Measurements from ENCODE around the gene OR13C9.
"Not testable (repeated sequence)": the region's sequence is repeated elsewhere in the genome, so short reads cannot be mapped to it uniquely, and the experiment has no call there.

OR13C9 gene

GRCh38 chr9:104618104-104618503 is at the start of gene OR13C9:
OR13C9 (minus strand) TSS chr9:104618204; CDS start chr9:104618204, 0 bp downstream.
- DNase-seq (ENCODE audit: low read depth in 2 of 2): no peak

DNA sequence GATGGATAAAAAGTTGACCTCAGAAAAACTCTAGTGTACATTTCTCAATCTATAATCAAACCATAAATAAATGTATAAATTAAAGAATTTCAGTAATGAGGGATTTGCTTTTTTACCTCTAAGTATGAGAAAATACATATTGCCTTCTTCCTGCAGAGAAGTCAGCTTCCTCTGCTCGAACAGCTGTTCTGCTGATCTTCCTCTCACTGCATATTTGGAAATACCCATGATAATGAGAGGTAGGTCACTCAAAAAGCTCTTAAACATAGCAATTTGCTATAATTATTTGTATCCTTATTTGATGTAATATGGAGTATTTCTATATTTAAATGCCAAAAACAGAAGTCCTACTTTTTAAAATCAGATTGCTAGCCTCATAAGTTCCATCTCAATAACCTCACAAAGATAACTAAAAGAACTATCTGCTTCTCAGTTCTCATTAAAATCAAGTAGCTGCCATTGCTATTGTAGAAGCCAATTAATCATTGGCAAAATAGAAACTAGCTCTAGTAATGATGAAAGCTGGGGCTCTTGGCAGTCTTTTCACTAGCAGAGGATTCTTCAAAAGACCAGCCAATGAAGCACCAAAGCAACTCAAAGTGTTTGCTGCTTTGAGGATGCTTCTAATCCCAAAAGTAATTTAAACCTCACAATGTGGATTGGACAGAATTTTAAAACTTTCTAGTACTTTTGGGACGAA is 40.6 kb upstream of the OR13C9 start:
- no peak for DNase-seq (ENCODE audit: low read depth in 2 of 2)

- no peak for DNase-seq (ENCODE audit: low read depth in 2 of 2)
These were observed 17.5 kb upstream of the OR13C9 start for GRCh38 chr9:104635456-104635855.

DNA sequence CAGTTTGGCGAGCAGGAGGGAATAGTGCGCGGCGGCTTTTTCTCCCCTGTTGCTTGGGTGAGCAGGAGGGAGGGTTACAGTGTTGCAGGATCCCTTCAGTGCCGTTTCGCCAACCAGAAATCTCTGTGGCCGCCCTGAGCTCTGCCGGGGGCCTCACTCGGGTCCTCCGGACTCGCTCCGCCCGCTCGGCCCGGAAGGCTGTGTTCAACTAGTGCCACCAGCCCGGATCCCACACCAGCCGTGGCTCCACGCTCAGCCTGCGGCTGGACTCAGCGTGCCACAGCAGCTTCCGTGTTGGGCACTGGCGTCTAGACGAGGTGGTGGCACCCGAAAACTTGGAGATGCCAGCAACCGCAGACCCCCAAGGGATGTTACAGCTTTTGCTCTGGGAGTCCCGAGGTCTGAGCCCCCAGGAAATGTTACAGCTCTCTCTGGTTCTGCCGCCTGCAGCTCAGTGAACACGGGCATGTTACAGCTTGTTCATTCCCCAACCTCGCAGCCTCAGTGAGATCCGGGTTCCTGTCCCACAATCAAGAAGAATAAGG is 16.0 kb upstream of the OR13C9 start:
- DNase-seq (ENCODE audit: low read depth in 2 of 2): no peak

GRCh38 chr9:104625964-104626363 is 8.0 kb upstream of the OR13C9 start:
- DNase-seq (ENCODE audit: low read depth in 2 of 2): not testable (repeated sequence)

DNA sequence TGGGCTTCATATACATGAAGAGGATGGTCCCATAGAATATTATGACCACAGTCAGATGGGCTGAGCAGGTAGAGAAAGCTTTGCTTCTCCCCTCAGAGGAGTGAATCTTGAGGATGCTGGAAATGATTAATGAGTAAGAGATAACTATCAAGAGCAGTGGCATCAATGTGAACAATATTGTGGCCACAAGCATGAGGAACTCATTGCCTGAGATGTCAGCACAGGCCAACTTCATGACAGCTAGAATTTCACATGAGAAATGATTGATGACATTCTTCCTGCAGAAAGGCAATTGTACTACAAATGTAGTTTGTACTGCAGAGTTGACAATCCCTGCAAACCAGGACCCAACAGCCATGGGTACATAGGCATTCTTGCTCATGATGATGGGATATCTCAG is 586 bp downstream of the OR13C9 start:
- DNase-seq (ENCODE audit: low read depth in 2 of 2): no peak

DNA sequence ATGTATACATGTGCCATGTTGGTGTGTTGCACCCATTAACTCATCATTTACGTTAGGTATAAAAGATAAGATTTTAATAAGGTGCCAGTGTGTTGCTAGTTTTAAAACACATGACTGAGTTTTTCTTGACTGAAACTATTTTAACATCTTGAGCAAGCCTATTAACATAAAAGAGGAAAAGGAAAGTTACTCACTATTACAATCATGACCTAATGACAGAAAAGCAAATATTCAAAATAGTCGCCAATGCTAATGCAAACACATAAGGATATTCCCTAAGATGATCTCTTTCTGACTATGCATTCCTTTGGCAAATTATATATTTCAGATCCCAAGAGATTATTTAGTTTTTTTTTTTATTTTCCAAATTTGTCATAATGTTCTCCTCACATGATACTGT is 6.8 kb downstream of the OR13C9 start:
- no peak for DNase-seq (ENCODE audit: low read depth in 2 of 2)

DNA sequence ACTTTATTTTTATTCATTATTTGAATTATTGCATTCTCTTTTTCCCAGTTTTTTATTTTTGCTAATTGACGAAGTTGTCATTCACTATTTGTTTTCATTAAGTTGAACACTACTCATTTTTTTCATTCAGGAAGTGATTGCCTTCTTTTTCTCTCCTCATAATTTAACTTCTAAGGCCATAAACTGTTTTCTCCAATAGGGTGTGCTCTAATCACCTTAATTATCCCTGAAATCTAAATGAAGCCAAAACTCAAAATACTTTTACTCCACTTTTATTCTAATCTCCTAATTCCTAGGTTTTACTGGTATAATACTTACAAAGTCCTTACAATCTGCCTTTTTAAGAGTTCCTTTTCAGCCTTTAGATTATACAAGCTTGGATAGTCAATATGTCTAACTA is 9.7 kb downstream of the OR13C9 start:
- no peak for DNase-seq (ENCODE audit: low read depth in 2 of 2)

DNA sequence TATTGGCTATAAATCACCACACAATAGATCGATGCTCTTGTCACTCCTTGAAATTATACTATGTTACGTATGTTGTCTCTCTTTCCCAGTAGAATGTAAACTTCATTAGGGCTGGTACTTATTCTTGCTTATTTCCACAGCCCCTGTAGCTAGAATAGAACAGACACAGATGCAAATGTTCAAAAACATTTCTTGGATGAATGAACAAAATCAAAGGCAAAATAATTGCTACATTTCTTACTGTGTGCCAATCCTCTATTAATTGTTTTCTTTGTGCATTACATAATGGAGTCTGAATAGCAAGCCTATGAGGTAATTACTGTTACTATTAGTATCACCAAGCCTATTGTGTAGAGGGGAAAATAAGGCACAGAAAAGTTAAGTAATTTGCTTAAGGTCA is 11.9 kb downstream of the OR13C9 start:
- DNase-seq (ENCODE audit: low read depth in 2 of 2): no peak

GRCh38 chr9:104605527-104605926 is 12.5 kb downstream of the OR13C9 start, which contains the start of gene OR13C2:
OR13C2 (minus strand) TSS chr9:104605627; CDS start chr9:104605627, 0 bp downstream.
- not testable (repeated sequence) for DNase-seq (ENCODE audit: low read depth in 2 of 2)

DNA sequence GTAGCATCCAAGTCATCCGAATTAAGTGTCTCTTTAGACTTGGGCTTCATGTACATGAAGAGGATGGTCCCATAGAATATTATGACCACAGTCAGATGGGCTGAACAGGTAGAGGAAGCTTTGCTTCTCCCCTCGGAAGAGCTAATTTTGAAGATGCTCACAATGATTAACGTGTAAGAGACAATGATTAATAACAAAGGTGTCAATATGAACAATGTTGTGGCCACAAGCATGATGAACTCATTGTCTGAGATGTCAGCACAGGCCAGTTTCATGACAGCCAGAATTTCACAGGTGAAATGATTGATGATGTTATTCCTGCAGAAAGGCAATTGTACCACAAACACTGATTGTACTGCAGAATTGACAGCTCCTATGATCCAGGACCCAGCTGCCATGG is 13.2 kb downstream of the OR13C9 start:
- no peak for DNase-seq (ENCODE audit: low read depth in 2 of 2)

GRCh38 chr9:104599313-104599712 is 18.7 kb downstream of the OR13C9 start, which contains the start of gene OR13C5:
OR13C5 (minus strand) TSS chr9:104599413; CDS start chr9:104599413, 0 bp downstream.
- not testable (repeated sequence) for DNase-seq (ENCODE audit: low read depth in 2 of 2)

DNA sequence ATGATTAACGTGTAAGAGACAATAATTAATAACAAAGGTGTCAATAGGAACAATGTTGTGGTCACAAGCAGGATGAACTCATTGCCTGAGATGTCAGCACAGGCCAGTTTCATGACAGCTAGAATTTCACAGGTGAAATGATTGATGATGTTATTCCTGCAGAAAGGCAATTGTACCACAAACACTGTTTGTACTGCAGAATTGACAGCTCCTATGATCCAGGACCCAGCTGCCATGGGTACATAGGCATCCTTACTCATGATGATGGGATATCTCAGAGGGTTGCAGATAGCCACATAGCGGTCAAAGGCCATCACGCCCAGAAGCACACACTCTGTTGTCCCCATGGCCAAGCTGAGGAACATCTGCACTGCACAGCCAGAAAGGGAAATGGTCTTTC is 19.3 kb downstream of the OR13C9 start:
- not testable (repeated sequence) for DNase-seq (ENCODE audit: low read depth in 2 of 2)

DNA sequence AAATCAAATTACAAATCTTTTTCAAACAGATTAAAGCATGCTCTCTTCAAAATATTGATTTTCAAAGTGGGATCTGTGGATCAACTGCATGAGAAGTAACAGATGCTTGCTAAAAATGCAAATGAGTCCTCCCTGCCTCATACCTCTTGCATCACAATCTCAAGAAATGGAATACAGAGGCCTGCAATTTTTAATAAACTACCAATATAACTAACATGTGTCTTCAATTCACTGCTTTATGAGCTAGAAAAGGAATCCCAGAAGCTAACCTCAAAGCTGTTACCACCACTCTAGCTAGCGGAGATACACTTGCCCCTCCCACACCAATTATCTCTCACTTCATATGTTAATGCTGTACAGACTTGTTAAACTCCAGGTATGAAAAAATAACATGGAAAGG is 28.4 kb downstream of the OR13C9 start:
- DNase-seq (ENCODE audit: low read depth in 2 of 2): no peak

DNA sequence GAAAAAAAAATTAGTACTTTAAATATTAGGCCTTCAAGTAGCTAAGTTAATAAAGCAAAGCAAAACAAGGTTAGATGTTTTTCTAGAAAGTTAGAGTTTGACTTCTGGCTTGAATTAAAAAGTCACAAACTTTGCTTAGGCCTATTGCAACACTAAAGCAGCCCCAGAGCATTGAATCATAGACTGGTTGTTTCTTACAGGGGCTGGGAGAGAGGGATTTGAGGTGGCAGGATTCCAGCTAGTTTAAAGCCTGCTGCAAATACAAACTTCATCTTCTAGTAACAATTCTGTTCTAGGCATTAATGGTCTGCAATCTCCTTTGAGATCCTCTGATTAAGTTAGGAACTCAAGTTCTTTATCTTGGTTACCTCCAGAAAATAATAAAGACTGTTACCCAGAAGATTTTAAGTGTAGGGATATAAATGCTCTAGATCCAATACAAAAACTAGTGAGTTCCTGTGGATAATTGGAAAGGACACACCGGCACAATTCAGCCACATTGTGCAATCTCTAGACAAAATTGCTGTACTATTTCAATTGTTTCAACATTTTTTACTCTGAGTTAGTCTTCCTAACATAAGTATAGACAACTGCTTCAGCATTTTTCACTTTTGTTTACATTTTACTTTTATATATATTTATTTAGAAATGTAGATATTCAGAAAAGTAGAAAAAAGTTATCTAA is 31.4 kb downstream of the OR13C9 start:
- no peak for DNase-seq (ENCODE audit: low read depth in 2 of 2)

DNA sequence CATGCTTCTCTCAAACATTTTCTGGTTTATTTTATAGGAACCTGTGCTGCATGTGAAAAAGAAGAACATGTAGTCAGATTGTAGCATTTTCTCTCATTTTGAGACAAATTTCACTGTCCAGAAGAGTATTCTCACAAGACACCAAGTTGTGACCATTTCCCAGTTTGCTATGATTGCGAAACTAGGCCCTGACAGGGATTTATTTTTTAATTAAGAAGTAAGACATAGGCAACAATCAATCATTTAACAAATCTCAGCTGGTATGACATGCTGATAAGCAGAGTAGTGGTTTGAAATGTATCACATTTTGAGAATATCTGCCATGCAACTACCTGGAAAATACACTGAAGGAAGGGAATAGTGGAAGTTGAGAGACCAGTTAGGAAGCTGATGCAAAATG is 37.4 kb downstream of the OR13C9 start:
- DNase-seq (ENCODE audit: low read depth in 2 of 2): no peak

- no peak for DNase-seq (ENCODE audit: low read depth in 2 of 2)
These were observed 40.7 kb downstream of the OR13C9 start for GRCh38 chr9:104577263-104577662.

GRCh38 chr9:104575456-104575855 is 42.5 kb downstream of the OR13C9 start:
- no peak for DNase-seq (ENCODE audit: low read depth in 2 of 2)

DNA sequence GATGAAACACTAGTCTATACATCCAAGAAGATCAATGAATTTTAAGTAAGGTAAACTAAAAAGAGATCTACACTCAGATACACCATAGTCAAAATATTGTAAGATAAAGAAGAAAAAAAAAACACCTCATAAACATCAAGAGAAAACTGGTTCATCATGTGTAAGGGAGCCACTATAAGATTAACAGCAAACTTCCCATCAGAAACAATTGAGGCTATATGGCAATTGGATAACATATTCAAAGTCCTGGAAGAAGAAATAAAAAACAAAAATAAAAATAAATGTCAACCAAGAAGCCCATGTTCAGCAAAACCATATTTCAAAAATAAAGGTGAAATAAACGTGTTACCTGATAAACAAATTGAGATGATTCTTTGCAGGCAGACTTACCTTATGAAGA is 45.4 kb downstream of the OR13C9 start:
- DNase-seq (ENCODE audit: low read depth in 2 of 2): no peak

DNA sequence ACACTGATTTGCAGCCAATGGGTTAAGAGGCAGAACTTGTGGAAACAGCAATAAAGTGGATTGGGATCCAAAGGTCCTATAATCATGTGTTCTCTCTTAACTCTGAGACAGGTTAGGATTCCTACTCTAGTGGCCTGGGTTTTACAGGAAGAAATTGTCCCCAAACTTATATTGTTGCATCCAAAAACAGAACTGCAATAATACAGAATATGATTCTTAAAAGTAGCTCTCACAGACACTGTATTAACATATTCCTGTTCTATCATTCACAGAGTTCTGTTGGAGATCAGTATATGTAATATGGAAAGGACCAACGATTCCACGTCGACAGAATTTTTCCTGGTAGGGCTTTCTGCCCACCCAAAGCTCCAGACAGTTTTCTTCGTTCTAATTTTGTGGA is 49.1 kb downstream of the OR13C9 start, which contains the start of gene OR13C8:
TSS of gene OR13C8 (plus strand) at position 301 of the 400 bp plus-strand sequence. CDS start at position 301, 0 bp downstream.
- no peak for DNase-seq (ENCODE audit: low read depth in 2 of 2)

Measured in stimulated activated CD8-positive, alpha-beta memory T cell treated with anti-CD3 and anti-CD28 coated beads, Interleukin-15, amount 100 ng/mL, for 4 hours (primary cell).